OCI-LY3 (cell line): Measurements from ENCODE around the gene NRP2.

Source experiments
- EZH2phosphoT487 ChIP-seq: fragments of 200-600 bp; shearing (Covaris generic); IDR thresholded peaks from 2 replicates; pipeline ENCODE4 v1.6.1; 2018; ENCODE audit warnings: antibody characterized with exemption, mixed run types, low read depth
- TF ChIP-seq, protein P1 (sequence below): fragments of 200-600, 300-600 bp; sonication (generic); IDR thresholded peaks from 2 replicates; pipeline ENCODE4 v1.5.1; 2014; ENCODE audit warnings: antibody characterized with exemption, low read length, low read depth

DNA sequence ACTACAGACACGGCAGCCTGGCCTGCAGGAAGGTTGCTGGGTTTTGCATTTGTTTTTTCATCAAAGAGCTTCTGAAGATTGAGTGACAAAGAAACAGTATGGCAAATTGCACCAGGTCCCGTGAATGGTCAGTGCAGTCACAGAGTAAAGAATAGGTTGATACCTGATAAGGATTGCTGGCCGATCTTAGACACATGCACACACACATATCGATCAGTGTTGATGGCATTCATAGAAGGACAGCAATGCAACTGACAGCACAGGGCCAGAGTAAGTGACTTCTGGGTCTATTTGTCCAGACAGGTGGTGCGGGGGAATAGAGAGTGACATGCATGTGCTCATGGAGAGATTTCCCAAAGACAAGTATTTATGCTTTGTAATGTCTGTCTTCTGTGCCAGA, 42.8 kb downstream of the NRP2 start:
- no peak for TF ChIP-seq EZH2phosphoT487
- TF ChIP-seq, protein P1, sequence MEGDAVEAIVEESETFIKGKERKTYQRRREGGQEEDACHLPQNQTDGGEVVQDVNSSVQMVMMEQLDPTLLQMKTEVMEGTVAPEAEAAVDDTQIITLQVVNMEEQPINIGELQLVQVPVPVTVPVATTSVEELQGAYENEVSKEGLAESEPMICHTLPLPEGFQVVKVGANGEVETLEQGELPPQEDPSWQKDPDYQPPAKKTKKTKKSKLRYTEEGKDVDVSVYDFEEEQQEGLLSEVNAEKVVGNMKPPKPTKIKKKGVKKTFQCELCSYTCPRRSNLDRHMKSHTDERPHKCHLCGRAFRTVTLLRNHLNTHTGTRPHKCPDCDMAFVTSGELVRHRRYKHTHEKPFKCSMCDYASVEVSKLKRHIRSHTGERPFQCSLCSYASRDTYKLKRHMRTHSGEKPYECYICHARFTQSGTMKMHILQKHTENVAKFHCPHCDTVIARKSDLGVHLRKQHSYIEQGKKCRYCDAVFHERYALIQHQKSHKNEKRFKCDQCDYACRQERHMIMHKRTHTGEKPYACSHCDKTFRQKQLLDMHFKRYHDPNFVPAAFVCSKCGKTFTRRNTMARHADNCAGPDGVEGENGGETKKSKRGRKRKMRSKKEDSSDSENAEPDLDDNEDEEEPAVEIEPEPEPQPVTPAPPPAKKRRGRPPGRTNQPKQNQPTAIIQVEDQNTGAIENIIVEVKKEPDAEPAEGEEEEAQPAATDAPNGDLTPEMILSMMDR, result no peak
